HL-60 (cell line): ENCODE measurements around the gene PRKAG2.

Source experiments
- DNase-seq, 2 experiments: peaks; one replicate each; pipeline ENCODE4 v3.0.0-alpha.2; 2010 to 2020; ENCODE audit warnings: low read depth in 1 of 2, low spot score in 1 of 2
- H3K27ac ChIP-seq: fragments of 250-450 bp; sonication (Bioruptor Pico); replicated peaks from 2 replicates; pipeline ENCODE4 v1.5.1; 2020; ENCODE audit warnings: mild to moderate bottlenecking, moderate library complexity
- H3K27me3 ChIP-seq: fragments of 250-450 bp; sonication (Bioruptor Pico); 2 replicates; pipeline ENCODE4 v1.5.1; 2021; ENCODE audit warnings: mild to moderate bottlenecking, moderate library complexity; ENCODE audit not compliant: insufficient read depth, poor library complexity, severe bottlenecking
- H3K4me3 ChIP-seq: replicated peaks from 2 replicates; pipeline ENCODE4 v1.5.1; 2011; ENCODE audit warnings: mild to moderate bottlenecking, control low read depth, low read length; ENCODE audit not compliant: insufficient read depth
- GABPA ChIP-seq: IDR thresholded peaks from 2 replicates; pipeline ENCODE4 v1.6.1; 2012; ENCODE audit warnings: low read depth
- POLR2AphosphoS5 ChIP-seq: IDR thresholded peaks from 2 replicates; pipeline ENCODE4 v1.6.1; 2012; ENCODE audit warnings: low read depth
- SPI1 ChIP-seq: IDR thresholded peaks from 2 replicates; pipeline ENCODE4 v1.6.1; 2012; ENCODE audit warnings: low read depth, mild to moderate bottlenecking, borderline replicate concordance
- TF ChIP-seq, protein P1 (sequence below): IDR thresholded peaks from 2 replicates; pipeline ENCODE4 v1.6.1; 2012; ENCODE audit warnings: low read depth; ENCODE audit not compliant: insufficient replicate concordance
- TF ChIP-seq, protein P2 (sequence below): IDR thresholded peaks from one replicate; pipeline ENCODE4 v1.5.1; 2011; ENCODE audit warnings: low read length, control low read depth, inconsistent platforms; ENCODE audit not compliant: insufficient read depth

Gene PRKAG2

DNA sequence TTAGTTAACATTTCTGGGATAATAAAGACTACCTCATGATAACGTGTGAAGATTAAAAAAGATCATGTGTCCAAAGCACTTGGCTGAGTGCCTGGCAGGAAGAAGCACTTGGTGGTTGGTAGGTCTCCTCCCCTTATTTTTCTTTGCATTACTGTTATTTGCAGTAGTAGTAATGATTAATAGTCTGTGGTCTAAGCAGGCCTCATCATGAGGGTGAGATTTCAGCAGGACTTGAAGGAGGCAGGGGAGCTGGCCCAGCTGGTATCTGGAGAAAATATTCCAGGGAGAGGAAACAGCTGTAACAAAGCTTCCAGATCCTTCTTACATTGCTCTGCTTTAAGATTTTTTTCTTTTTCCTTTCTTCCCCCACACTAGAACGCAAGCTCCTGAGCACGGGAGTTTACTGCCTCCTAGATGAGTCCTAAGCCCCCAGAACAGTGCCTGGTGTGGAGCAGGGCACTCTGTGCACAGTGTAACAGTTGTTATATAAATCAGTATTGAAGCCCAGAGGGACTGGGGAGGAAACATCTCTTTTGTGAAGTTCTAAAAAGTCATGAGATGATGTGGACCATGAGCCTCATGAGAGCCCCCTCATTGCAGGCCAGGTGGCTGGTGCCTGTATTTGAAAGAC lies 326.1 kb downstream of the PRKAG2 start:
- DNase-seq, result no peak
- TF ChIP-seq, protein P1, sequence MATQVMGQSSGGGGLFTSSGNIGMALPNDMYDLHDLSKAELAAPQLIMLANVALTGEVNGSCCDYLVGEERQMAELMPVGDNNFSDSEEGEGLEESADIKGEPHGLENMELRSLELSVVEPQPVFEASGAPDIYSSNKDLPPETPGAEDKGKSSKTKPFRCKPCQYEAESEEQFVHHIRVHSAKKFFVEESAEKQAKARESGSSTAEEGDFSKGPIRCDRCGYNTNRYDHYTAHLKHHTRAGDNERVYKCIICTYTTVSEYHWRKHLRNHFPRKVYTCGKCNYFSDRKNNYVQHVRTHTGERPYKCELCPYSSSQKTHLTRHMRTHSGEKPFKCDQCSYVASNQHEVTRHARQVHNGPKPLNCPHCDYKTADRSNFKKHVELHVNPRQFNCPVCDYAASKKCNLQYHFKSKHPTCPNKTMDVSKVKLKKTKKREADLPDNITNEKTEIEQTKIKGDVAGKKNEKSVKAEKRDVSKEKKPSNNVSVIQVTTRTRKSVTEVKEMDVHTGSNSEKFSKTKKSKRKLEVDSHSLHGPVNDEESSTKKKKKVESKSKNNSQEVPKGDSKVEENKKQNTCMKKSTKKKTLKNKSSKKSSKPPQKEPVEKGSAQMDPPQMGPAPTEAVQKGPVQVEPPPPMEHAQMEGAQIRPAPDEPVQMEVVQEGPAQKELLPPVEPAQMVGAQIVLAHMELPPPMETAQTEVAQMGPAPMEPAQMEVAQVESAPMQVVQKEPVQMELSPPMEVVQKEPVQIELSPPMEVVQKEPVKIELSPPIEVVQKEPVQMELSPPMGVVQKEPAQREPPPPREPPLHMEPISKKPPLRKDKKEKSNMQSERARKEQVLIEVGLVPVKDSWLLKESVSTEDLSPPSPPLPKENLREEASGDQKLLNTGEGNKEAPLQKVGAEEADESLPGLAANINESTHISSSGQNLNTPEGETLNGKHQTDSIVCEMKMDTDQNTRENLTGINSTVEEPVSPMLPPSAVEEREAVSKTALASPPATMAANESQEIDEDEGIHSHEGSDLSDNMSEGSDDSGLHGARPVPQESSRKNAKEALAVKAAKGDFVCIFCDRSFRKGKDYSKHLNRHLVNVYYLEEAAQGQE, result no peak
- TF ChIP-seq, protein P2, sequence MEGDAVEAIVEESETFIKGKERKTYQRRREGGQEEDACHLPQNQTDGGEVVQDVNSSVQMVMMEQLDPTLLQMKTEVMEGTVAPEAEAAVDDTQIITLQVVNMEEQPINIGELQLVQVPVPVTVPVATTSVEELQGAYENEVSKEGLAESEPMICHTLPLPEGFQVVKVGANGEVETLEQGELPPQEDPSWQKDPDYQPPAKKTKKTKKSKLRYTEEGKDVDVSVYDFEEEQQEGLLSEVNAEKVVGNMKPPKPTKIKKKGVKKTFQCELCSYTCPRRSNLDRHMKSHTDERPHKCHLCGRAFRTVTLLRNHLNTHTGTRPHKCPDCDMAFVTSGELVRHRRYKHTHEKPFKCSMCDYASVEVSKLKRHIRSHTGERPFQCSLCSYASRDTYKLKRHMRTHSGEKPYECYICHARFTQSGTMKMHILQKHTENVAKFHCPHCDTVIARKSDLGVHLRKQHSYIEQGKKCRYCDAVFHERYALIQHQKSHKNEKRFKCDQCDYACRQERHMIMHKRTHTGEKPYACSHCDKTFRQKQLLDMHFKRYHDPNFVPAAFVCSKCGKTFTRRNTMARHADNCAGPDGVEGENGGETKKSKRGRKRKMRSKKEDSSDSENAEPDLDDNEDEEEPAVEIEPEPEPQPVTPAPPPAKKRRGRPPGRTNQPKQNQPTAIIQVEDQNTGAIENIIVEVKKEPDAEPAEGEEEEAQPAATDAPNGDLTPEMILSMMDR, result no peak
- no peak for TF ChIP-seq POLR2AphosphoS5
- TF ChIP-seq GABPA, result no peak
- TF ChIP-seq SPI1, result no peak
- Histone ChIP-seq H3K27ac (no peak overlapping the region), H3K27me3 (no peaks in the 10 kb centered on the region), H3K4me3 (no peak overlapping the region)

DNA sequence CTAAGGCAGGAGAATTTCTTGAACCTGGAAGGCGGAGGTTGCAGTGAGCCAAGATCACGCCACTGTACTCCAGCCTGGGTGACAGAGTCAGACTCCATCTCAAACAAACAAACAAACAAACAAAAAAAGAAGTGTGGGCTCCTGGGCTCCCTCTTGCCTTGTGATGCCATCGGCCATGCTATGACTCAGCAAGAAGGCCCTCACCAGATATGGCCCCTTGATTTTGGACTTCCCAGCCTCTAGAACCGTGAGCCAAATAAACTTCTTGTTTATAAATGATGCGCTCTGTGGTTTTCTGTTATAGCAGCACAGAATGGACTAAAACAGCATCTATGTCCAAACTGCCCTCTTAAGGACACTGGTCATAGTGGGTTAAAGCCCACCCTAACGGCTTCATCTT lies 327.3 kb downstream of the PRKAG2 start:
- Histone ChIP-seq H3K4me3 (no peak overlapping the region), H3K27me3 (no peaks in the 10 kb centered on the region), H3K27ac (no peak overlapping the region)
- DNase-seq, result no peak
- TF ChIP-seq GABPA (no peak), SPI1 (no peak)
- TF ChIP-seq, protein P1, result no peak
- TF ChIP-seq, protein P2, result no peak

DNA sequence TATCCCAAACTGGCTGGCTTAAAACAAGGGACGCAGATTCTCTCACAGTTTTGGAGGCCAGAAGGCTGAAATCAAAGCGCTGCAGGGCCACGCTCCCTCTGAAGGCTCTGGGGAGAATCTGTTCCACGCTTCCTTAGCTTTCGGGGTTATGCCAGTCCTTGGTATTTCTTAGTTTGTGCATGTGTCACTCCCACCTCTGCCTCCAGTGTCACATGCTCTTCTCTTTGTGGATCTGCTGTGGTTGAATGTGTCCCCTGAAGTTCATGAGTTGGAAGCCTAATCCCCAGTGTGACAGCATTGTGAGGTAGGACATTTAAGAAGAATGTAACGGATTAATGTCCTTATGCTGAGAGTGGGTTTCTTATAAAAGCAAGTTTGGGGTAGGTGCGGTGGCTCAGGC lies 327.8 kb downstream of the PRKAG2 start:
- no peak overlapping the region for H3K4me3 ChIP-seq
- no peak for DNase-seq
- H3K27ac ChIP-seq, result no peak overlapping the region
- H3K27me3 ChIP-seq, result no peaks in the 10 kb centered on the region
- TF ChIP-seq, protein P2, result no peak
- TF ChIP-seq GABPA (no peak), POLR2AphosphoS5 (no peak), SPI1 (no peak)
- TF ChIP-seq, protein P1, result no peak
